ENCODE measurements around the gene ZNF74.

GRCh38 chr22:20456722-20457076 lies 62.7 kb downstream of the ZNF74 start:
- TF ChIP-seq, protein P1, sequence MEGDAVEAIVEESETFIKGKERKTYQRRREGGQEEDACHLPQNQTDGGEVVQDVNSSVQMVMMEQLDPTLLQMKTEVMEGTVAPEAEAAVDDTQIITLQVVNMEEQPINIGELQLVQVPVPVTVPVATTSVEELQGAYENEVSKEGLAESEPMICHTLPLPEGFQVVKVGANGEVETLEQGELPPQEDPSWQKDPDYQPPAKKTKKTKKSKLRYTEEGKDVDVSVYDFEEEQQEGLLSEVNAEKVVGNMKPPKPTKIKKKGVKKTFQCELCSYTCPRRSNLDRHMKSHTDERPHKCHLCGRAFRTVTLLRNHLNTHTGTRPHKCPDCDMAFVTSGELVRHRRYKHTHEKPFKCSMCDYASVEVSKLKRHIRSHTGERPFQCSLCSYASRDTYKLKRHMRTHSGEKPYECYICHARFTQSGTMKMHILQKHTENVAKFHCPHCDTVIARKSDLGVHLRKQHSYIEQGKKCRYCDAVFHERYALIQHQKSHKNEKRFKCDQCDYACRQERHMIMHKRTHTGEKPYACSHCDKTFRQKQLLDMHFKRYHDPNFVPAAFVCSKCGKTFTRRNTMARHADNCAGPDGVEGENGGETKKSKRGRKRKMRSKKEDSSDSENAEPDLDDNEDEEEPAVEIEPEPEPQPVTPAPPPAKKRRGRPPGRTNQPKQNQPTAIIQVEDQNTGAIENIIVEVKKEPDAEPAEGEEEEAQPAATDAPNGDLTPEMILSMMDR (IDR thresholded peaks at IDR 0.05): no peak
- no peak for TF ChIP-seq POLR2A (IDR thresholded peaks at IDR 0.05)
